ENCODE results near the gene RS1.

DNA sequence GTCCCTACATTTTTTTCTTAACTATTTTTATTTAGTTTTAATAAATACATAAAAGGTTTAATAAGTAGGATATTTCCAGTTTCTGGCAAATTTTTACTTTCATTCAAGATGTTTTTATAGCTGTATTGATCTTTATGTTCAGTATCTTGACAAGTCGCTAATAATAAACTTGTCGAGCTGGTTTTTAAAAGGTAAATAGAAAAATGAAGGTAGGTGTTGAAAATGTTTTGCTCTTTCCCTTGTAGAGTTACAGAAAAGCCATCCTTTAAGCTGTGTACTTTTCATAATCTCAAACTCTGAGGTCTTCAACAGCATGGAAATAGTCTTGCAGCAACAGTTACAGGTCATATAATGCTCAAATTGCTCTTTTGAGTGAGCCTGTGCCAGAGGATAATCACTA lies 52.6 kb downstream of the RS1 start:
- no peak for TF ChIP-seq RAD51 (IDR thresholded peaks at IDR 0.05; ENCODE audit: borderline replicate concordance)
- TF ChIP-seq TCF7 (IDR thresholded peaks at IDR 0.05; ENCODE audit: low read depth), result no peak
- no peak for TF ChIP-seq TMF1 (CRISPR knock-in tag; IDR thresholded peaks at IDR 0.05; ENCODE audit: low read depth)
- TF ChIP-seq ZBTB42 (CRISPR knock-in tag; IDR thresholded peaks at IDR 0.05), result no peak
- TF ChIP-seq, protein P1, sequence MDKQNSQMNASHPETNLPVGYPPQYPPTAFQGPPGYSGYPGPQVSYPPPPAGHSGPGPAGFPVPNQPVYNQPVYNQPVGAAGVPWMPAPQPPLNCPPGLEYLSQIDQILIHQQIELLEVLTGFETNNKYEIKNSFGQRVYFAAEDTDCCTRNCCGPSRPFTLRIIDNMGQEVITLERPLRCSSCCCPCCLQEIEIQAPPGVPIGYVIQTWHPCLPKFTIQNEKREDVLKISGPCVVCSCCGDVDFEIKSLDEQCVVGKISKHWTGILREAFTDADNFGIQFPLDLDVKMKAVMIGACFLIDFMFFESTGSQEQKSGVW (CRISPR knock-in tag; IDR thresholded peaks at IDR 0.05; ENCODE audit: borderline replicate concordance), result no peak
- no peak for TF ChIP-seq RFX5 (IDR thresholded peaks at IDR 0.05; ENCODE audit: low read depth, low read length)
- no peak for TF ChIP-seq ZNF616 (CRISPR knock-in tag; IDR thresholded peaks at IDR 0.05; ENCODE audit: low read depth)
- no peak for TF ChIP-seq GATAD2A (CRISPR knock-in tag; IDR thresholded peaks at IDR 0.05)
- no peak for TF ChIP-seq ZBTB8A (CRISPR knock-in tag; IDR thresholded peaks at IDR 0.05; ENCODE audit: borderline replicate concordance, low read depth)
- TF ChIP-seq KDM5A (IDR thresholded peaks at IDR 0.05; ENCODE audit: borderline replicate concordance, low read length), result no peak
- TF ChIP-seq TAF1 (CRISPR knock-in tag; IDR thresholded peaks at IDR 0.05), result no peak
- TF ChIP-seq ZNF597 (CRISPR knock-in tag; IDR thresholded peaks at IDR 0.05), result no peak
- TF ChIP-seq HCFC1 (IDR thresholded peaks at IDR 0.05; ENCODE audit: low read depth, low read length), result no peak
- no peak for TF ChIP-seq POGZ (CRISPR knock-in tag; IDR thresholded peaks at IDR 0.05)
